HTERT RPE-1 (cell line): ENCODE results near the gene PPIL4.

Experiments used
- in situ Hi-C: fragments of 300-500 bp; cut with MboI; formaldehyde crosslinking; loops from 4 replicates; pipeline ENCODE4 v1.14.3; 2020; ENCODE audit warnings: low sequenced_read_pairs

The PPIL4 gene

GRCh38 chr6:149484733-149485700 lies 60.8 kb downstream of the PPIL4 start, which contains the start of gene ZC3H12D:
TSS of gene ZC3H12D (minus strand) at chr6:149485014. CDS start at chr6:149474543, 10,471 bp downstream.
- in situ Hi-C loops, result no loop called here

GRCh38 chr6:149483849-149484655 lies 61.8 kb downstream of the PPIL4 start:
- in situ Hi-C loops, result no loop called here

GRCh38 chr6:149483334-149483725 lies 62.5 kb downstream of the PPIL4 start:
- in situ Hi-C loops, result no loop called here

- in situ Hi-C loops, result no loop called here
These were observed 63.1 kb downstream of the PPIL4 start for GRCh38 chr6:149482545-149483333.

- in situ Hi-C loops, result no loop called here
These were observed 65.2 kb downstream of the PPIL4 start for GRCh38 chr6:149480502-149481280.

- in situ Hi-C loops, result no loop called here
These were observed 67.1 kb downstream of the PPIL4 start for GRCh38 chr6:149478631-149479314.

GRCh38 chr6:149477544-149477943 lies 68.3 kb downstream of the PPIL4 start:
- in situ Hi-C loops, result no loop called here

- in situ Hi-C loops, result no loop called here
These were observed 68.9 kb downstream of the PPIL4 start for GRCh38 chr6:149476789-149477455.

- in situ Hi-C loops, result no loop called here
These were observed 71.5 kb downstream of the PPIL4 start for GRCh38 chr6:149474108-149474935.

GRCh38 chr6:149473080-149474052 lies 72.5 kb downstream of the PPIL4 start:
- in situ Hi-C loops, result no loop called here

GRCh38 chr6:149472241-149472640 lies 73.6 kb downstream of the PPIL4 start:
- in situ Hi-C loops, result no loop called here

GRCh38 chr6:149471801-149472200 lies 74.0 kb downstream of the PPIL4 start:
- in situ Hi-C loops, result no loop called here

- in situ Hi-C loops, result no loop called here
These were observed 74.9 kb downstream of the PPIL4 start for GRCh38 chr6:149470948-149471347.

- in situ Hi-C loops, result no loop called here
These were observed 77.7 kb downstream of the PPIL4 start for GRCh38 chr6:149468179-149468578.

- in situ Hi-C loops, result no loop called here
These were observed 78.6 kb downstream of the PPIL4 start for GRCh38 chr6:149467265-149467664.

GRCh38 chr6:149464411-149464810 lies 81.4 kb downstream of the PPIL4 start:
- in situ Hi-C loops, result no loop called here

- in situ Hi-C loops, result no loop called here
These were observed 82.1 kb downstream of the PPIL4 start for GRCh38 chr6:149463781-149464180.
